ENCODE measurements around the gene SMAD9. TPM values are rescaled to one million over a fixed set of nuclear protein-coding genes. Genes with fewer than 3 reads are reported as not detected.

Gene SMAD9
- total and polyA plus RNA-seq, 9 of the 15 experiments (the other 6 are each of a cell fraction or from before 2014, with no cell fraction given) = 0.02 to 0.08 (median 0.03) TPM; not detected in 4

GRCh38 chr13:36875961-36876360 lies 44.1 kb downstream of the SMAD9 start:
- FAIRE-seq (no peak), DNase-seq (ENCODE audit: extremely low read depth in 1 of 4, low spot score in 3 of 4) (no peak), ATAC-seq (no peak)
- Histone ChIP-seq H3K4me2 (ENCODE audit: insufficient read depth, low read length) (no peak overlapping the region), H4K20me1 (replicated peaks; ENCODE audit: control insufficient read depth, insufficient read depth, low read length) (no peaks in the 10 kb centered on the region), H3K4me1 (replicated peaks in 1 of 2; ENCODE audit: control insufficient read depth in 2 of 2, insufficient read depth in 2 of 2, low read length in 2 of 2) (no peaks in the 10 kb centered on the region; a peak in 1 of 5 replicates), H3K27ac (ENCODE audit: extremely low read depth, low read depth, low read length) (no peak overlapping the region), H3K36me3 (ENCODE audit: control insufficient read depth, insufficient read depth, low read length) (no peaks in the 10 kb centered on the region), H3K9me3 (replicated peaks; ENCODE audit: control insufficient read depth, insufficient read depth, low read depth, low read length) (no peaks in the 10 kb centered on the region), H2AFZ (ENCODE audit: low read depth, low read length) (no peak overlapping the region), H3K9ac (ENCODE audit: insufficient read depth in 1 of 2, low read depth in 2 of 2, low read length in 2 of 2) (no peak overlapping the region), H3K79me2 (ENCODE audit: control insufficient read depth, insufficient read depth, low read length) (no peaks in the 10 kb centered on the region), H3K9me1 (ENCODE audit: control insufficient read depth, insufficient read depth, low read length) (no peaks in the 10 kb centered on the region), H3K27me3 (ENCODE audit: control insufficient read depth in 2 of 2, insufficient read depth in 2 of 2, low read length in 2 of 2) (peaks cover 7 to 15% of the 10 kb centered on the region in 2 experiments; a peak in 3 of 5 replicates), H3K4me3 (no peak overlapping the region)
- POLR2A ChIA-PET = no interaction called here
- no TSS peak for BruUV-seq (replicated peaks)
- CTCF ChIA-PET (ENCODE audit: low intra/inter-chr PET ratio) = no interaction called here
- 5% methylated on average over 3 of the region's 4 CpGs for WGBS (ENCODE audit: insufficient coverage, low coverage, missing lambda C conversion rate)
- in situ Hi-C loops (cut with MboI) = no loop called here
- TF ChIP-seq TCF3 (CRISPR knock-in tag; IDR thresholded peaks at IDR 0.05) (no peak), MBD2 (IDR thresholded peaks at IDR 0.05; ENCODE audit: borderline replicate concordance, low read depth) (no peak), ZNF408 (CRISPR knock-in tag; IDR thresholded peaks at IDR 0.05; ENCODE audit: low read depth) (no peak), CXXC5 (CRISPR knock-in tag; IDR thresholded peaks at IDR 0.05) (no peak), ZNF583 (CRISPR knock-in tag; IDR thresholded peaks at IDR 0.05) (no peak), HMGN3 (IDR thresholded peaks at IDR 0.05; ENCODE audit: borderline replicate concordance, extremely low read depth, insufficient read length, low read depth, low read length) (no peak), CBX1 (IDR thresholded peaks at IDR 0.05; ENCODE audit: low read depth) (no peak), PHF20 (IDR thresholded peaks at IDR 0.05; ENCODE audit: partially characterized antibody) (no peak), NRF1 (conservative IDR thresholded peaks at IDR 0.05 in 1 of 2, IDR thresholded peaks at IDR 0.05 in 1 of 2) (no peak), ATF1 (CRISPR knock-in tag; IDR thresholded peaks at IDR 0.05) (no peak), ATF1 (tag; IDR thresholded peaks at IDR 0.05) (no peak), POU5F1 (IDR thresholded peaks at IDR 0.05; ENCODE audit: borderline replicate concordance, low read depth, low read length, partially characterized antibody) (no peak), ZC3H11A (IDR thresholded peaks at IDR 0.05; ENCODE audit: low read depth, low read length) (no peak), HNRNPH1 (optimal IDR thresholded peaks at IDR 0.05; ENCODE audit: low read depth, low read length) (no peak), BCLAF1 (IDR thresholded peaks at IDR 0.05; ENCODE audit: borderline replicate concordance in 1 of 2, control insufficient read depth in 1 of 2, low read depth in 2 of 2, low read length in 1 of 2) (no peak), ZFP36 (IDR thresholded peaks at IDR 0.05; ENCODE audit: low read depth, low read length, partially characterized antibody) (no peak), ELK3 (CRISPR knock-in tag; IDR thresholded peaks at IDR 0.05) (no peak), PHF21A (IDR thresholded peaks at IDR 0.05; ENCODE audit: borderline replicate concordance, low read depth) (no peak), KAT2B (IDR thresholded peaks at IDR 0.05; ENCODE audit: low read depth, low read length) (no peak)
- TF ChIP-seq, protein P1, sequence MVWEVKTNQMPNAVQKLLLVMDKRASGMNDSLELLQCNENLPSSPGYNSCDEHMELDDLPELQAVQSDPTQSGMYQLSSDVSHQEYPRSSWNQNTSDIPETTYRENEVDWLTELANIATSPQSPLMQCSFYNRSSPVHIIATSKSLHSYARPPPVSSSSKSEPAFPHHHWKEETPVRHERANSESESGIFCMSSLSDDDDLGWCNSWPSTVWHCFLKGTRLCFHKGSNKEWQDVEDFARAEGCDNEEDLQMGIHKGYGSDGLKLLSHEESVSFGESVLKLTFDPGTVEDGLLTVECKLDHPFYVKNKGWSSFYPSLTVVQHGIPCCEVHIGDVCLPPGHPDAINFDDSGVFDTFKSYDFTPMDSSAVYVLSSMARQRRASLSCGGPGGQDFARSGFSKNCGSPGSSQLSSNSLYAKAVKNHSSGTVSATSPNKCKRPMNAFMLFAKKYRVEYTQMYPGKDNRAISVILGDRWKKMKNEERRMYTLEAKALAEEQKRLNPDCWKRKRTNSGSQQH (CRISPR knock-in tag; IDR thresholded peaks at IDR 0.05) = no peak
- intact Hi-C loops (cut with micrococcal nuclease) = no loop called here

Data from K562 (cell line).